Fibroblast of the conjunctiva (primary cell): ENCODE results near the gene C10orf67.

Source experiments
- DNase-seq: peaks from one replicate; pipeline ENCODE4 v3.0.0-alpha.2; 2010; ENCODE audit warnings: low read depth

The C10orf67 gene

DNA sequence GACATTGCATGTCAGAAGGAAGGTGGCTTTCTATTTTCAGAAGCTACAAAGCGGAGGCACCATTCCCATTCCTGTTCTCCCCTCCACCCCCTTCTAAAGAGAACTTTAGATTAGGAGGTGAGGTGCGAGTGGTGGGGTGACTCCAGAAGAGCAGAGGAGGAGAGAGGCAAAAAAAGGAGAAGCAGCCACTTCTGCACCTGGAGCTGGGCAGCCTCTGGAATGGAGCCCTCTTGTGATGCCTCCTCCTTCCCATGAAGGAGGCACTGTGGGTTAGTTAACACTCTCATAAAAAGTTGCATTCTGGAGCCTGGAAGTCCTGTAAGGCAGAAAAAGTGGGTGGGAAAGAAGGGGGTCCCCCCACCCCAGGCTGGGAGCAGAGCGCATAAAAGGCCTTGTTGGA, 147.7 kb downstream of the C10orf67 start:
- no peak for DNase-seq

DNA sequence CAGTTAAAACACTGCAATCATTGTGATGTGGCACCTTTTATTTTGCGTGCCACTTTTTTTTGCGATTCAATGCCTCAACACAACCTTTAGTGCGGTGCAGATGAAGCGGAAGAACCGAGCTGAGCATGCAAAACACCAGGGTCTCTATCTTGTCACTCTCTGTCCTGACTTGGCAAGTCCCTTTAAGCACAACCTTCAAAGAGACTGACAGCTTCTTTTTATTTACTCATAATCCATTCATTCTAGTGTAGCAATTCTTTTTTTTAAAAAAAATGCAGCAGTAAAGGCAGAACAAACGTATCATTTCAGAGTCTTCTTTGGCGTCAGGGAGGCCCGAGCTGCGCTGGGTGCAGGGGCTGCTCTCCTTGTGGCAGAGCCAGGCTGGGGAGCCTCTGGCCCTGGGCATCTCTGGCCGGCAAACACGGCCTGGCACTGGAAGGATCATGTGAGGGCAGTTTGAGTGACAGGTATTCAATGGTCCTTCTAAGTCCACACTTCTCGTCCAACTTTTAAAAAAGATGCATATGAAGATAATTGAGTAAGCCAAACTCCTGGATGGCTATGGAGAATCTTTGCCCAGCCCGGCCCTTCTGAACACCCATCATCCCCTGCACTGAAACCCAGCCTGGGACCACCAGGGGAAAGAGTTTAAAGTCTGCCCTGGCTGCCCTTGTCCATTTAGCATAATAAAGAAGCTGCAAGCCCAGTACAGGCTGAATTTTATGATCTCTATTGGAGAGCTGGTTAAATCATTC, 148.6 kb downstream of the C10orf67 start:
- DNase-seq, result no peak

DNA sequence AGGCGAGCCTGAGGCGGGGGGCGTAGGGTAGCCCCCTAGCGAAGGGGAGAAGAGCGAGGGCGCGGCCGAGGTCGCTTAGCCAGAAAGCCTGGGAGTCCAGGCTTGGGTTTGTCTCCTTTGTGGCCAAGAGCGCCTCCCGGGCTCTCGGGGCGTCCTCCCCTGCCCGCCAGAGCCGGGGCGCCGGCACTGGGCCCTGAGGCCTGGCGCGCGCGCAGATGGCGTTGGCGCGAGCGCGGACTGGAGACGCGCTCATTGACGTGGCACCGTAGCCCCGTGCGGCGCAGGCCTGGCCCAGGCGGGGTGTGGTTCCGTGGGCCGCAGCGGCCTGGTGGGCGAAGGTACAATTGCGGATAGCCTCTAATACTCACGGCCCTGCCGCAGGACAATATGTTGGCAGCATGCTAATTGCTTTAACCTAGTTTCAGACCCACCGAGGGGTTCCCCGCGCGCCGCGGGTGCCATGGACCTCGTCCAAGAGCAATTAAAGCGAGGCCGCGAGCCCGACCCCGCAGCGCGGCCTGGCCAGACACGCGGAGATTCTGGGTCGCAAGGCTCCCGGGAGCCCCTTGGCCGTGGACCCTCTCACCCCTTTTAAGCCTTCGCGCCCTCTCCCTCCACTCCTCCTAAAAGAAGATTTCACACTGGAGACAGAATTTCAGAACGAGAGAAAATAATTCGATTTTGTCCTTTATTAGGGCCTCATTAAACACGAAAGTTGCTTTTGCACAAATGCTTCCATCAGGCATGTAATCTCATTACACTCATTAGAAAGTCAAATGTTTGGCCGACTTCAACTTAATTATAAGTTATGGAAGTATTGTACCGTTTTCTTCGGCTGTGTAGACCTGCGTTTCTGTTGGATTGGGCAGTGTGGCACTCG, 149.4 kb downstream of the C10orf67 start:
- no peak for DNase-seq

GRCh38 chr10:23194471-23194965, 150.1 kb downstream of the C10orf67 start:
- DNase-seq, result no peak

DNA sequence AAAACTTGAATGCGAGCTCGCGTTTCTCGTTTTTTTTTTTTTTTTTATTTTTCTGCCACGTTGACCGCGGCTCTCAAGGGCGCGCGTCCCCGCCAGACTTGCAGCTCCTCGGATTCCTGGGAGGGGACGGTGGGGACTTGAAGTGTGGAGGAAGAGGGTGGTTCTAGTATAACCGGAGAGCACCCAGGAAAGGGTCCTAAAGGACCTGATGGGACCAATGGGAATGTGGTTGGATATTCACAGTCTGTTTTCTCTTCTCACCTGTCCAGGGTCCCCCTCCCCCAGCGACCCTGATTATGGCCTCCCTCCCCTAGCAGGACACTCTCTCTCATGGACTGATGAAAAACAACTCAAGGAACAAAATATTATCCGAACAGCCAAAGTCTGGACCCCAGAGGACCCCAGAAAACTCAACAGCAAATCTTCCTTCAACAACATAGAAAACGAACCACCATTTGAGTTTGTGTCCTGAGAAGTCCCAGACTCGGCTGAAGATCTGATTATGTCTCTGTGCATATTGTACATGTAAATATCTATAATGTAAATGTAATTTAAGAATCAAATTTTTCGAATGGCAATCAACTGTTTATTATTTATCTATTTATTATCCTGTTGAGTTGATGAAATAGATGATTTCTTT, 151.0 kb downstream of the C10orf67 start:
- no peak for DNase-seq

- DNase-seq, result no peak
These were observed 151.7 kb downstream of the C10orf67 start for GRCh38 chr10:23192712-23193434.

- no peak for DNase-seq
These were observed 152.6 kb downstream of the C10orf67 start, which contains the start of gene PTF1A for GRCh38 chr10:23191764-23192711. Gene PTF1A (plus strand): TSS chr10:23192312. CDS start chr10:23192531, 219 bp downstream.

DNA sequence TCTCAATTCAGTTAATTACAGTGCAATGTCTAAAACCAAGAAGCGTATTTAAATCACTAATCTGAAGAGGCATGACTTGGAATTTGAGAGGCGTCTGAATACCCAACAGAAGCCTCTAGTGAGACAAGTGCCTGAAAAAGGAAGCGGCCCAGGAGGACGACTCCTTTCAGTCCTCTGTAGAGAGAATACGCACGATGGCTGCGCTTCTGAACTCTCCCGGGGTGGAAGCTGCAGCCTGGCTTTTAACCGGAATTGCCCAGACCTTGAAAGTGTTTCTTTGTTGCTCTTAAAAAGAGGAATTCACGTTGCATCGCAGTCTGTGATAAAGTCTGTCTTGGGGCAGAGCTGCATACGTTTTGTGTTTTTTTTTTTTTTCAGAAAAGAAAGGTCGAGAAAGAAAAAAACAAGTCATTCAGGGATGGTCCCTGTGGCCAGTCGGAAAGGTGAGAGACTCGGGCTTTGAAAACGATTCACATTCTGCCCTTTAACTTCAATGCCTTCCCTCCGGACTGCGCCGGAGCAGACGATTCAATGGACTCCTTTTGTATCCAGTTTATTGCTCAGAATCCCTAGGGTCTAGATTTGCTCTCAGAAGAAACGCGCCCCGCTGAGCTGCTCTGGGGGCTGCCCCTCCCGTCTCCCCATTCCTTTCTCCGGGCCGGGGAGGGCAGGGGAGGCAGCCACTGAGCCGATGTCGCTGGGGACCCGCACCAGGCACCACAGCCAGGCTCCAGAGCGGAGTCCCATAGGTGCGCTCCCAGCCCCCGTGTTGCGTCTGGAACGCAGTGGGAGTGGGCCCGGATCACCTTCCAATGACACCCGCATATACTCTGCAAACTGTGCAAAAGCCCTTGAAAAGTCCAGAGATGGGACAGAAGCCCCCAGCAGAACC, 153.5 kb downstream of the C10orf67 start:
- DNase-seq, result no peak

GRCh38 chr10:23189024-23189423, 155.6 kb downstream of the C10orf67 start:
- DNase-seq, result no peak

- no peak for DNase-seq
These were observed 157.4 kb downstream of the C10orf67 start for GRCh38 chr10:23187155-23187554.

DNA sequence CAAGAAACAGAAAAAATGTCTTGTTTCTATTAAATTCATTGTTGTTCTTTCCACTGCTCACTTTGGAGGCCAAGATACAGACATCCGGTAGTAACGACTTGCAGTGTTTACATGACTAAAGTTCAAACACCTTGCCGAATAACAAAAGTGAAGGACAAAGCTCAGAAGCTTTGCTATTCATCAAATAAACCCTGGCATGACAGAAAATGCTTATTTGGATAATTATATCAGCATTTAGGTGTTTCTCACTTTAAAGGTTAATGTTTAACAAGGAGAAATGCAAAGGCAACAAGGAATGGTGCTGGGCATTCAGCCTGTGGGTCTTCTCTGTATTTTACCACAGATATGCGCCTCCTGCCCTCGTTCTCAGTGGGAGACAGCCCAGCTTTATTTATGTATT, 157.9 kb downstream of the C10orf67 start:
- no peak for DNase-seq

GRCh38 chr10:23186178-23186577, 158.4 kb downstream of the C10orf67 start:
- DNase-seq, result no peak

DNA sequence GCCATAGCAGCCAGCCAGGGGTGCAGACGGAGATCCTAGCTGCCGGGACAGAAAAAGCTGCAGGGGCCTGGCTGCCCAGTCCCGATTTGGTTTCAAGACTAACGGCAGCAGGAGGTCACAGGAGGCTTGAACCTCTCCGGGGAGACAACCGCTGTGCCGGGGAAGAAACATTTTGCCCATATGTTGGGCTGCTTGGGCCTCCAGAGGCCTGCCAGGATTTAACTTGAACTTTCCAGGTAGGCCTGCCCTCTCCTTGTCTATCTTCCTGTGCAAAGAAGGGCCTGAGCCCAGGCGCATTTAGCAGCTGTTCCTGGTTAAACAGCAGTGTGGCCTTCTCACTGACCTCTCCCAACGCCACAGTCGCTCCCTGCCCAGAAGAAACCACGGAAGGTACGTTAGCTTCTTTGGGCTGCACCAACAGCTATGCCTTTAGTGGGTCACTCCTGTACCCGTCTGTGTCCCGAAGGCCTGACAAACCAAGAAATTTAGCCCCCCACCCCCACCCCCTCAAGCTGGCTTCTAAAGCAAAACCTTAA, 169.6 kb downstream of the C10orf67 start:
- no peak for DNase-seq

DNA sequence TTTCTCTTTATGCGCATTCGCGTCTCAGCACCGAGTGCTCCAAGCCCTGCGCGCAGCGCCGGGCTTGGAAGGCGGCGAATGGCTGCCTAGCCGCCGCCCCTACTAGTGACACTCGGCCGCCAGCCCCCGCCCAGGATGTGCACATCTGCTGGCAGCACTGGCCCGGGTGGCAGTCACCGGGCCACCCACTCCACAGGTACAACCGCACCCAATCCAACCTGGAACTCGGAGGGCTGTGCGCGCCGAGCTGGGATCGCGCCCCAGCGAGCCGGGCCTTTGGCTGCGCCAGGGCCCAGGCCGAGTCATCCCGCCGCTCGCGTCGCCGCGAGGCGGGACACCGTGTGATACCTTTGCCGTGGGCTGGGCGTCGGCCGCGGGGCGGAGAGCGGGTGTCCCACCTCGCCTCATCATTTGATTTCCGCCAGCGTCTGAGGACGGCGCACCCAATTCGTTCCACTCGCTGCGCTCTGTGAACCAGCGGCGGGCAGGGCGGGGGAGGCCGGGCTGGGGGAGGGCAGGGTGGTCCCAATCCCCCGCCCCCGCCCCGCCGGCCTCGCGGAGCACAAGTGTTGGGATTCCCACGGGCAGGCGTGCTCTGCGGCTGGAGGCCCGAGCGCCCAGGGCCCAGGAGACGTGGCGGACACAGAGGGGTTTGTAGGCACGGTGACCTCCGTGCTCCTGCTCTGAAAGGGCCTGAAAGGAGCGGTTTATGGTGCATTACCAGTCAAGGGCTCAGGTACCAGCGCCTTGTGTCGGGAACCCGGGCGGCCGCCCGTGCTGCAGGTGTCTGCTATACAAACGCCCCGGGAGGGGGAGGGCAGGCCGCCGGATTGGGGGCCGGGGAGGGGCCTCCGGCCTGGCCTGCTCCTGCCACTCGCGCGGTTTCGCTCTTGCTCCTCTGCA, 170.3 kb downstream of the C10orf67 start:
- no peak for DNase-seq

DNA sequence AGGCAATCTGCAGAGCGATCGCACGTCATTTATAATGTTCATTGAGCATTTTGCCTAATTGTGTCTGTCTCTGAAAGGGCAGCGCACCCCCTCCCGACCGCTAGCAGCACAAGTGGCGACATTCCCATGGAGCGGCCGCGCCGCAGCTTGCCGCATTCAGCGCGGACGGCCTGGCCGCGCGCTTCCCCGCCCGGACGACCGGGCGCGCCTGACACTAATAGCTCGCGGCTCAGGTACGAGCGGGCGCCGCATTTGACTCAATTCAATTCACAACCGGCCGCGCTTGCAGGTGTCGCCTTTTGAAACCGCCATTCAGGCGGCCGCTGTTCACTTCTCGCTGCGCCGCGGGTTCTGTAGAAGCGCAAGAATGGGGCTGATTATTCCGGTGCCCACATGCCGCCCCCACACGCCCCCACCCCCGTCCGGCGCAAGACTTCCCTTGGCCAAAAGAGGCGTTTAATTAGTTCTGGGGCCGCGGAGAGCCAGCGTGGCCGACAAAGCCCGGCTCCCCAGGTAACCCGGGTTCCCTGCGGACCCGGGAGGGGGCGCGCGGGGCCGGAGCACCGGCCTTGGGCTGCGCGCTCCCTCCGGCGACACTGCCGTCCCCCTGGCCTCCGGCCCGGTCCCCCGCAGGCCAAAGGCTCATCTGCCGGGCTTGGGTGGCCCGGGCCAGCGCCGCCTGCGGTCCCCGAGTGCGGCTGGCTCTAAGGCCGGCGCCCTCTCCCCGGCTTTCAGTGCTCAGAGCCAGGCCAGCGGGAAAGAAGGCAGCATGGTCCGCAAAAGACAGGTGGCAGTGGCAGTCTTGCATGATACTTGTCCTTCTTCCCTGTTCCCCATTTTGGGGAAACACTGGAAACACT, 171.2 kb downstream of the C10orf67 start:
- DNase-seq, result no peak

GRCh38 chr10:23172429-23173213, 172.0 kb downstream of the C10orf67 start:
- no peak for DNase-seq
